NCI-H1436 treated with DMSO at 0.1 percent for 48 hours (cell line): ENCODE results near the gene IGSF21.

Source experiments
- DNase-seq: peaks from one replicate; lab custom pipeline; 2025; lab: John Stamatoyannopoulos, UW

IGSF21 gene

GRCh38 chr1:18178111-18178510, 70.5 kb downstream of the IGSF21 start:
- no peak for DNase-seq

DNA sequence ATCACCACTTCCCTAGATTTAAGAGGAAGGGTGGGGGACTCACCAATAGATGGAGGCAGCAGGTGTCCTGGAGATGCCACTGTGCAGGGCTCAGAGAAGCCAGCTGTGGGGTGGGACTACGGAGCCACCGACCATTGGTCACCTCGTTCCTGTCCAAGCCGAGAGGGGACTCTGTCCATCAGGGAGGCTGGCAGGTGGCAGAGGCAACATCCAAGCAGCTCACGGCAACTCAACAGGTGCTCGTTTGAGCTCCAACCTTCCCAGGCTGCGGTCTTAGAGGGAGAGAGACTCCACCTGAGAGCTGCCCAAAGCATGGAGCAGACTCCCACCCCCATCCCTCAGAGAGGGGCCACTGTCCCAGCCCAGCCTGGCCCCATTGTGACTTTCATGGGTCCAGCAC, 71.4 kb downstream of the IGSF21 start:
- DNase-seq = no peak

- no peak for DNase-seq
These were observed 75.0 kb downstream of the IGSF21 start for GRCh38 chr1:18182398-18183160.

GRCh38 chr1:18183533-18183932, 75.9 kb downstream of the IGSF21 start:
- no peak for DNase-seq

DNA sequence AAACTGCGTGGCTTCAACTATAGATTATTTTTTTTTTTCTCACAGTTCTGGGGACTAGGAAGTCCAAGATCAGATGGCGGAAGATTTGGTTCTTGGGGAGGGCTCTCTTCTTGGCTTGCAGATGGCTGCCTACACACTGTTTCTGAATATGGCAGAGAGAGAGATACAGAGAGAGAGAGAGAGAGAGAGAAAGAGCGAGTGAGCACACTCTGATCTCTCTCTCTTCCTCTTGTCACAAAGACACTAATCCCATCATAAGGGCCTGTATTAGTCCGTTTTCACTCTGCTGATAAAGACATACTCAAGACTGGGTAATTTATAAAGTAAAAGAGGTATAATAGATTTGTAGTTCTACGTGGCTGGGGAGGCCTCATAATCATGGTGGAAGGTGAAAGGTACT, 79.5 kb downstream of the IGSF21 start:
- DNase-seq = no peak

DNA sequence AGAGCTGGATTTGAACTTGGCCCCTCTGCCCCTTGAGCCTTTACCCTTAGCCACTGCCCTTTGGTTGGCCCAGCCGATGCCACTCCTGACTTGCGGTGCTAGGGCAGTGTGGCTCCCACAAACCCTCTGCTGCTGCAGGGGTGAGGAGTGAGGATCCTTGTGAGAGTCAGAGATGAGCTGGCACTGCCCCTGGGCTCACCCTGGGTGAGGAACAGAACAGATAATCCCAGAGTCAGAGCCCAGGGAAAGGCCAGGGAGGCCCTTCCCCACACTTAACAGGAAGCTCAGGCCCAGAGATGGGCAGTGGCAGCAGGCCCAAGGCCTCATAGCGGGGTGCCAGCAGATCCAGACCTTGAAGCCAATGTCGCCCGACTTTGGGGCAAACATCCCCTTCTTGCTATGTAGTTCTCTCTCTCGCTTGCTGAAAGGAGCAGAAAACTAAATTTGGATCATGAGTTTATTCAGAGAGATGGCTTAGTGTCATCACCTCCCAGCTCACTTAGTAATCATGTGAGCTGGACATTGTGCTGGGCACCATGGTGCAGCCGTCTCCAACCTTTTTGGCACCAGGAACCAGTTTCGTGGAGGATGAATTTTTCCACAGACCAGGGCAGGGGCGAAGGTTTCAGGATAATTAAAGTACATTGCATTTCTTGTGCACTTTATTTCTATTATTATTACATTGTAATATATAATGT, 81.4 kb downstream of the IGSF21 start:
- no peak for DNase-seq

DNA sequence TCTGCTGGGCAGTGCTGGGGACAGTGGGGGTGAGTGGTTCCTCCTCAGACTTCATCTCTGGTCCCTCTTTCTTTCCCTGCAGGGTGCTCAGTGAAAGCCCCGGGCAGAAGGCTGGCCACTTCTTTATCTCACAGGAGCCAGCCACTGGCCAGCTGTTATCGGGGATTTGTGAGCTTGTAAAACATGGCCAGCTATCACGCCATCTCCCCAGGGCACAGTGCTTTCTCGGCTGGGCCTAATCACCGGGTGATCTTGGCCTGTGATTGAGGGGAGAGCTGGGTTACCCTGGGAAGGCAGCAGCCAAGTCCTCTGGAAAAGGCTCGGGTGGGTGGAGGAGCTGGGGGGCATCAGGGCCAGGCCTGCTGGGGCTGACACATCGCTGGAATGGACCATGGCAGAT, 83.0 kb downstream of the IGSF21 start:
- DNase-seq = no peak

GRCh38 chr1:18191037-18191436, 83.4 kb downstream of the IGSF21 start:
- DNase-seq = no peak

GRCh38 chr1:18191481-18192155, 84.0 kb downstream of the IGSF21 start:
- DNase-seq = no peak

- no peak for DNase-seq
These were observed 84.6 kb downstream of the IGSF21 start for GRCh38 chr1:18192182-18192581.

DNA sequence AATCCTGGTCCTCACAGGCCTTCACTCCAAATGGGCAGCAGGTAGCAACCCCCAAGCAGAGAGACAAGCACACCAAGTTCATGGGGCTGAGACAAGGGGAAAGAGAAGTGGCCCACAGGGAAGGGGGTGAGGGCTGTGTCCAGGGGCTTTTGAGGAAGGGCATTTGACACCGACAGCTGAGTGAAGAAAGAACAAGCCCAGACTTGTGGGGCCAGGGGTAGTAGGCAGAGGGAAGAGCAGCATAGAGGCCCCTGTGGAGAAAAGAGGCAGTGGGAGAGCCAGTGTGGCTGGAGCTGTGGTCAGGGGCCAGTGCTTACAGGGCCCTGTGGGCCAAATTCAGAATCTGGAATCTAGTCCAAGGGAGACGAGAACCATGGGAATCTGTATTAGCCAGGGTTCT, 85.4 kb downstream of the IGSF21 start:
- no peak for DNase-seq

DNA sequence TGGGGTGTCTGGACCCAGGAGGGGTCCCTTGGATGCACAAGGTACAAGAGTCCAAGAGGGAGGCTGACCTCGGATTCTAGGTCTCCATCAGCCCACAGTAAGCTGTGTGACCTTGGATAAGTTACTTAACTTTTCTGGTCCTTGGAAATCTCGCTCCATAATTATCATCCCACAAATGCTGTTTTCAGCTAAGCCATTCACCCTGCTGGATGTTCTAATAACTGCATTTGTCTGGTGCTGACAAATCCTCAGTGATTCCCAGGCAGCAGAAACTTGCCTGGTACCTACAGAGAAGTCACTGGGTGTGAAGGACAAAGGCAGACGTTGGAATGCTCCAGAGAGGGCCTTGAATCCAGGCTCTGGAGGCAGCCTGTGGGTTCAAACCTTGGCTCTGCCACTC, 89.7 kb downstream of the IGSF21 start:
- no peak for DNase-seq

DNA sequence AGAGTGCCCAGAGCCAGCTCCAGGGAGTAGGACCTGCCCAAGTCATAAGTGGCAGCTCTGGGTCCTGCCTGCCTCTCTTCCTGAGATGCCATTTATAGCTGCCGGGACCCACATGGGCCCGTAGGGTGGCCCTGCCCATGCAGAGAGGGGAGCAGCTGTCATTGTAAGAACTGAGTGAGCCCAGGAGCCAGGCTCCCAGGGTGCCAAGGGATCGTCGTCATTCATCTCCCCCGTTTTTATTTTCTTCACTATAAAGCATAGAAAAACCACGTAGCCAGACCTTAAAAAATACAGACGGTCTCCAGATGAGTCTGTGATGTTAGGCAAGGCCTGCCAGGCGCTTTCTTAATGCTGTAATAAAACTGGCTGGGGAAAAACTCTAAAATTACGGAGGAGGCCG, 90.7 kb downstream of the IGSF21 start:
- no peak for DNase-seq

DNA sequence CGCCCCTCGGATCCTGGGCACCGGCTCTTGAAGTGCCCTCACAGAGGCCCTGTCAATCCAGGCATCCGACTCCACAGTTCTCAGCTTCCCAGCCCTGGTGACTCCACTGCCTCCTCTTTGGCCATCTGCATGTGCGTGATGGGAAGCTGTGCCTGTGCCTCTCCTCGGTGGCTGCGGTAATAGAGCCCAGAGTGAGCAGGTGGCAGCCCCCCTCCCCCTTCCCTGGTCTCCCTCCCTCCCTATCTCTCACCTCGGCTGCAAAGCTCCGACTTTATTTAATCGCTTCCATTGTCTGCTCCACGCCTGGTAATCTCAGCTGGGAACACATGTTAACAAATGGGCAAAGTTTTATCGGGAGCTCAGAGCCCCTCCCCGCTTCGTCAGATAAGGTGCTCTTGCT, 91.9 kb downstream of the IGSF21 start:
- DNase-seq = no peak

DNA sequence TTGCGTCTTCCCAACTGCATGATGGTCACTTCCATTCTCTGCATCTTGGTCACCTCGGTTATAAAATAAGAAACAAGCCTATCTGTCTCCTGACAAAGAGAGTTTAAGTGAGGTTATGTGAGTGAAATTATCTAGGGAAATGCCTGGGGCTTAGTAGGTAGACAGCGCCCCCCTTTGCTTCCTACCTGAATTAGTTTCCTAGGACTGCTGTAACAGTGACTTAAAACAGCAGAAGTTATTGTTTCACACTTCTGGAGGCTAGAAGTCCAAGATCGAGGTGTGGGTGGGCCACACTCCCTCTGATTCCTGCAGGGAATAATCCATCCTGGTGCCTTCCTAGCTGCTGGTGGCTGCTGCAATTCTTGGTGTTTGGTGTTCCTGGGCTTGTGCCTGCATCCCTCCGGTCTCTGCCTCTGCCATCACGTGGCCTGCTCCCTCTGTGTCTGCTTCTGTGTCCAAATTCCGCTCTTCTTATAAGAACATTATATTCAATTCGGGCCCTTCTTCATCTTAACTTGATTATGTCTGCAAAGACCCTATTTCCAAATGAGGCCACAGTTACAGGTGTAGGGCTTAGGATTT, 92.6 kb downstream of the IGSF21 start:
- DNase-seq = no peak

DNA sequence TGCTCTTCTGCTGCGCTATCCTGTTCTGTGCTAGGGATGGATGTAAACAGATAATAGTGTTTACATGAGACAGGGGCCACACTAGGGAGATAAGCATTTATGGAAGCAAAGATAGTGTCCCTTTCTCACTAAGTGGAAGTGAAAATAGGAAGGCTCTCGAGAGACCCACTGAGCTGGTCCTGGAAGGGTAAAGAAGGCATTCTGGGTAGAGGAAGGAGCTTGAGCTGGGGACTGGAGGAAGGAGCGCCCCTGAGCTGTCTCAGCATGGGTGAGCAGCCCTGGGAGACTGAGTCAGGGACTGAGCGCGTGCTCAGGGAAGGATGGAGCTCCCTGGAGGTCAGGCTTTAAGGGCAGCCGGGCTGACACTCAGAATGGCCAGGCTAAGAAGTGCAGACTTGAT, 93.3 kb downstream of the IGSF21 start:
- DNase-seq = no peak

- no peak for DNase-seq
These were observed 94.6 kb downstream of the IGSF21 start for GRCh38 chr1:18201997-18202719.

DNA sequence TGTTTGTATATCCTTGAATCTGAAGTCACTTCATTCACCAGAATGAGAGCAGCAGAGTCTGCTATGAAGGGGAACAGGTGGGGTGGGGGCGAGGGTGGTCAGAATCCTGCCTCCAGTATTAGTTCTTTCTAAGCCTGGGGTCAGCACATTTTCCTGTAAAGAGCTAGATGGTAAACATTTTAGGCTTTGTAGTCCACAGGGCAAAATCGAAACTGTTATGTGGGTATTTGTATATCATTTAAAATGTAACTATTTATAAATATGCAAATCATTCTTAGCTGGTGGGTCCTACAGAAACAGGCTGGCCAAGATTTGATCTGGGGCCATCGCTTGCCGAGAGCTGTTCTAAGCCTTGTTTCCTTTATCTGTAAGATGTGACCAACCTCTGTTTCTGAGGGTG, 96.0 kb downstream of the IGSF21 start:
- no peak for DNase-seq

GRCh38 chr1:18204575-18204974, 97.0 kb downstream of the IGSF21 start:
- DNase-seq = no peak

- DNase-seq = no peak
These were observed 97.7 kb downstream of the IGSF21 start for GRCh38 chr1:18205319-18205718.

DNA sequence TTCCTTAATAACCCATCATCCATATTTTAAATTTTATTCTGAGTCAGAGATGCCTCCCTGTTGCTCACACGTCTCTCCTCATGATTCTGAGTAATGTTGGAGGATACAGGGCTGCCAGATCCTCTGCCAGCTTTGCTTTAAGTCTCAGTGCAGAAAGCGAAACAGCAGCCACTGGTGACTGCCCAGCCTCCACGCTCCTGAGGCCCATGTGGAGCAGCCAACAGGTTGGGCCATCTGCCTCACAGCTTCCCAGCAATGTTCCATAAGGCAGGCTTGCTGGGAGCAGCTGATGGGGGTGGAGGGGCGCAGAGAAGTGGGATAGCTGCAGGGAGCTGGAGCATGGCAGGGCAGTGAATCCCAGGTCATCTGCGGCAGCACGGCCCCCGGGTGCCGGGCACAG, 104.2 kb downstream of the IGSF21 start:
- DNase-seq = no peak

DNA sequence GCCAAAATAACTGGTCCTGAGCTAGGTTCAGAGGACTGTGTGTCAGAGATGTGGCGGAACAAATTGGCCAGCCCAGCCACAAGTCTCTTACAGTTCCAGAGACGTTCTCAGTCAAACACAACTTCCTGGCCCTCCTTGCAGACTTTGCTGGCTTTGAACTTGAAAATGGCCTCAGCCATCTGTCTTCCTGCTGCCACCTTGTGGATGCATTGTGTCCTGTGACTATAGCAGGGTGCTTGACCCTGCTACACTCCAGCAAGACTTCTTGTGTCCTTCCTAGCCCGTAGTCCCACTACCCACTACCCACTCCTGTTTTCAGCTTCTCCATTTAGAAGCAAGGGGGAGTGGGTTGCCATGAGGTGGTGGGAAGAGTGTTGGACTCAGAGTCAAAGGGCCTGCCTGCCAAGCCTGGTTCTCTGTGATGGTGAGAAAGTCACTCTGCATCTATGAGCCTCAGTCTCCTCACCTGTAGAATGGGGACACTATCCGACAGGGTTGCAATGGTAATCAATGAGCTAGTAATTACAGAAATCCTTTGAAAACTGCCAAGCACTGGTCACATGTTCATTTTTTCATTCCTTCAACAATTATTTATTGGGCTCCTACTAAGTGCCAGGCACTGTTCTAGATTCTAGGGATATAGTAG, 109.9 kb downstream of the IGSF21 start:
- no peak for DNase-seq
